ENCODE data around the gene EXOC1L. TPM values are rescaled to one million over a fixed set of nuclear protein-coding genes. Genes with fewer than 3 reads are reported as not detected.
"Not testable (repeated sequence)": the region's sequence is repeated elsewhere in the genome, so short reads cannot be mapped to it uniquely, and the experiment has no call there.

Gene EXOC1L
- total RNA-seq, 1 donor from 2014 or later: not detected

- no peak for DNase-seq
Measured at GRCh38 chr4:55838952-55839351, 19.4 kb downstream of the EXOC1L start.

- no peak for DNase-seq
Measured at GRCh38 chr4:55840956-55841355, 21.4 kb downstream of the EXOC1L start.

- not testable (repeated sequence) for DNase-seq
Measured at GRCh38 chr4:55841373-55842239, 22.0 kb downstream of the EXOC1L start.

- not testable (repeated sequence) for DNase-seq
Measured at GRCh38 chr4:55842312-55842711, 22.7 kb downstream of the EXOC1L start.

- no peak for DNase-seq
Measured at GRCh38 chr4:55849724-55850123, 30.1 kb downstream of the EXOC1L start.

GRCh38 chr4:55851885-55852284 is 32.3 kb downstream of the EXOC1L start:
- DNase-seq: no peak

GRCh38 chr4:55853484-55854046 is 34.0 kb downstream of the EXOC1L start, which contains the start of gene EXOC1:
Gene EXOC1, plus strand, starts transcription at chr4:55853648. Its CDS starts 4,676 bp downstream, at chr4:55858324.
- DNase-seq: peak; percentile 95

- no peak for DNase-seq
Measured at GRCh38 chr4:55854129-55854528, 34.5 kb downstream of the EXOC1L start.

- no peak for DNase-seq
Measured at GRCh38 chr4:55857586-55857985, 38.0 kb downstream of the EXOC1L start.

GRCh38 chr4:55859711-55860110 is 40.1 kb downstream of the EXOC1L start:
- no peak for DNase-seq

- DNase-seq: no peak
Measured at GRCh38 chr4:55864577-55865223, 45.1 kb downstream of the EXOC1L start.

- no peak for DNase-seq
Measured at GRCh38 chr4:55865228-55865806, 45.7 kb downstream of the EXOC1L start.

- no peak for DNase-seq
Measured at GRCh38 chr4:55866290-55866907, 46.8 kb downstream of the EXOC1L start.

GRCh38 chr4:55866973-55867574 is 47.5 kb downstream of the EXOC1L start:
- no peak for DNase-seq

GRCh38 chr4:55868581-55869090 is 49.0 kb downstream of the EXOC1L start:
- DNase-seq: no peak

- no peak for DNase-seq
Measured at GRCh38 chr4:55871299-55871800, 51.8 kb downstream of the EXOC1L start.

- no peak for DNase-seq
Measured at GRCh38 chr4:55874831-55875230, 55.2 kb downstream of the EXOC1L start.

GRCh38 chr4:55876387-55876786 is 56.8 kb downstream of the EXOC1L start:
- no peak for DNase-seq

GRCh38 chr4:55879224-55879623 is 59.6 kb downstream of the EXOC1L start:
- DNase-seq: no peak

GRCh38 chr4:55880652-55881280 is 61.2 kb downstream of the EXOC1L start:
- DNase-seq: no peak
